ENCODE data around the gene PTGIS. TPM values are rescaled to one million over a fixed set of nuclear protein-coding genes. Genes with fewer than 3 reads are reported as not detected.

PTGIS gene
- total and polyA plus RNA-seq, 2 of the 4 experiments (the other 2 are of a cell fraction) = 1.6 to 2.6 TPM

DNA sequence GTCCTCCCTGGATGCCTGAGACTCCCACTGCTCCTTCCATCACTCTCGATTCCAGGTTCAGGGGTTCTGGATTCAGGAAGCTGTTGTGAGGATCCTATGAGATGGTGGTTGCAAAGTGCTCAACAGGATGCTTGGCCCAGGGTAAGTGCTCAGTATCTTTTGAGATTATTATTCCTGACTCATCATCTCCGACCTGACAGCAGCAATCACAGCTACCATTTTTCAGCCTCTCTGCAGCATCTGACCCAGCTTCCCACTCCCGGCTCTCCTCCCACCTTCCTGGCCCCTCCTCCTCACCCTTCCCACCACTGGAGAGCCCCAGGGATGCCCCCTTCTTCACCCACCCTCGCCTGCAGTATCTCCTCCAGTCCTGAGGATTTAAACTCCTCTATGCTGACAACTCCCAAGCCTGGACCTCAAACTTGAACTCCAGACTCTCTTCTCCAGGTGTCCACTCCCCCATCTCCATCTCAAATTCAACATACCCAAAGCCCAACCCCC is 48.7 kb downstream of the PTGIS start:
- 0 out of 2 replicates have a peak, but pooled peaks cover 3% of the 10 kb centered on the region for H3K36me3 ChIP-seq (ENCODE audit: control insufficient read depth, insufficient read depth, low read length)
- no peak overlapping the region for H4K8ac ChIP-seq (ENCODE audit: low read depth in 2 of 2, low read length in 2 of 2)
- ChIA-PET CTCF (interaction anchor here (1.0 kb wide), 1 partner anchor 10 kb away, joined by 3 read pairs; no protein-coding TSS in a partner anchor), POLR2A (ENCODE audit: unreplicated experiment) (no interaction called here)
- H3K4me1 ChIP-seq (ENCODE audit: control insufficient read depth, insufficient read depth, low read length) = no peaks in the 10 kb centered on the region
- no peak overlapping the region for H2BK120ac ChIP-seq (ENCODE audit: low read depth, low read length)
- H4K91ac ChIP-seq (ENCODE audit: insufficient read depth, low read depth, low read length) = no peak overlapping the region
- no peaks in the 10 kb centered on the region for H3K9me3 ChIP-seq (ENCODE audit: control insufficient read depth, insufficient read depth, low read length)
- no peak overlapping the region for H2AK9ac ChIP-seq (replicated peaks; ENCODE audit: low read depth, low read length, poor library complexity)
- in situ Hi-C loops (cut with MboI; ENCODE audit: low sequenced_read_pairs) = no loop called here
- no peak overlapping the region for H3K9ac ChIP-seq (ENCODE audit: low read depth, low read length)
- no peak overlapping the region for H2BK15ac ChIP-seq (ENCODE audit: low read depth, low read length)
- H3K79me1 ChIP-seq (ENCODE audit: low read depth in 1 of 2, low read length in 2 of 2) = no peaks in the 10 kb centered on the region
- no peak overlapping the region for H3K4me2 ChIP-seq (ENCODE audit: low read depth, low read length)
- no peak for DNase-seq
- H3K27ac ChIP-seq (ENCODE audit: insufficient read depth, low read length) = no peak overlapping the region
- 41% methylated on average over 3 of the region's 4 CpGs; no CpG with 5 or more reads in 1 of the 2 experiments for WGBS, 2 experiments (ENCODE audit: extremely low coverage in 2 of 2, insufficient read length in 1 of 2)
- intact Hi-C loops (cut with micrococcal nuclease) = no loop called here
- H2AK5ac ChIP-seq (ENCODE audit: low read depth, low read length) = no peak overlapping the region
- H3K27me3 ChIP-seq (ENCODE audit: control insufficient read depth, insufficient read depth, low read length) = peaks cover 14% of the 10 kb centered on the region
- no peaks in the 10 kb centered on the region for H3K9me1 ChIP-seq (ENCODE audit: insufficient read depth, low read length)
- H3K4ac ChIP-seq (ENCODE audit: low read depth, low read length) = no peak overlapping the region
- H2BK20ac ChIP-seq (ENCODE audit: low read depth, low read length) = no peak overlapping the region
- dilution Hi-C loops (cut with HindIII; ENCODE audit: low sequenced_read_pairs, unreplicated experiment) = no loop called here
- no TSS peak for BruUV-seq (replicated peaks)
- no peak for ATAC-seq (ENCODE audit: low read depth)
- no peak overlapping the region for H3K18ac ChIP-seq (ENCODE audit: low read depth, low read length)
- H3K56ac ChIP-seq (ENCODE audit: extremely low read depth, insufficient read depth, low read length) = no peak overlapping the region
- no peak overlapping the region for H3K23ac ChIP-seq (ENCODE audit: low read depth, low read length)
- no peak for TF ChIP-seq MAZ (IDR thresholded peaks at IDR 0.05; ENCODE audit: borderline replicate concordance, low read depth, low read length)
- no peak for TF ChIP-seq RCOR1 (IDR thresholded peaks at IDR 0.05; ENCODE audit: insufficient replicate concordance, low read length)
- H2AFZ ChIP-seq (replicated peaks; ENCODE audit: low read length, poor library complexity) = no peak overlapping the region
- H3K4me3 ChIP-seq (ENCODE audit: insufficient read depth, low read depth, low read length) = no peak overlapping the region
- no peak overlapping the region for H2BK5ac ChIP-seq (ENCODE audit: low read depth, low read length, poor library complexity, severe bottlenecking)
- no peak overlapping the region for H3K14ac ChIP-seq (replicated peaks; ENCODE audit: low read depth, low read length)
- H4K5ac ChIP-seq (ENCODE audit: low read depth, low read length) = no peak overlapping the region
- no peaks in the 10 kb centered on the region for H4K20me1 ChIP-seq (ENCODE audit: insufficient read depth, low read length)
